ENCODE measurements around the gene RPL39. TPM values are rescaled to one million over a fixed set of nuclear protein-coding genes. Genes with fewer than 3 reads are reported as not detected.
"Not testable (repeated sequence)": the region's sequence is repeated elsewhere in the genome, so short reads cannot be mapped to it uniquely, and the experiment has no call there.

RPL39 gene
- polyA plus RNA-seq, 3 donors, result 1,908 to 2,198 (median 1,931) TPM

DNA sequence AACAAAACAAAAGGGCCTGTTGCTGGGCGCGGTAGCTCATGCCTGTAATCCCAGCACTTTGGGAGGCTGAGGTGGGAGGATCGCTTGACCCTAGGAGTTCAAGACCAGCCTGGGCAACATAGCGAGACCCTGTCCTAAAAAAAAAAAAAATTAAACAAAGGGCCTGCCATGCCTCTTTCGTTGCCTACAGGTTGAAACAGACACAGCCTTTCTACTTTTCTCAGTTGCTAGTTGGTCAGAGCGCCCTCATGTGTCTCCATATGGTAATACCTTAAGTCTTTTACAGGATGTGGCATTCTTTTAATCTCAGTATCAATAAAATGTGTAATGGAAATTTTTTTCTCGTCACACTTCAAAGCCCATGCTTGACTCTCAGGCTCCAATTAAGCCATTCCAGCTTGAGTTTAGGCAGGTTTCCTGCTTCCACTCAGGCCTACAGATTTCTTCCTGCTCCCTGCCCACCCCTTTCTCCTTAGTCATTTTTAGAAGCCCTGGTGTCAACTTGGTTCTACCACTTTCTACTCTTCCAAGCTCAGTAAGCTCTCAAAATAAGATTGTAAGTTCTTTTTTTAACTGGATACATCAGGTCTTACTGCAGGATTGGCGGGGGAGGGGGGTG is 37.7 kb downstream of the RPL39 start:
- Histone ChIP-seq H3K4me3 (replicated peaks in 1 of 3; ENCODE audit: low read depth in 2 of 3, low read length in 3 of 3) (no peak overlapping the region), H3K27ac (ENCODE audit: low read depth in 1 of 2, low read length in 2 of 2) (no peak overlapping the region), H3K27me3 (ENCODE audit: control insufficient read depth in 2 of 2, insufficient read depth in 2 of 2, low read length in 2 of 2) (no peaks in the 10 kb centered on the region), H3K4me1 (ENCODE audit: control insufficient read depth in 1 of 2, insufficient read depth in 2 of 2, low read length in 2 of 2) (peaks cover 37 to 41% of the 10 kb centered on the region in 2 donors), H3K9me3 (replicated peaks in 1 of 2; ENCODE audit: control insufficient read depth in 1 of 2, insufficient read depth in 1 of 2, low read length in 2 of 2) (no peaks in the 10 kb centered on the region), H4K20me1 (ENCODE audit: insufficient read depth, low read length) (no peaks in the 10 kb centered on the region), H2AFZ (ENCODE audit: insufficient read depth, low read depth, low read length, poor library complexity, severe bottlenecking) (no peak overlapping the region), H3K4me2 (replicated peaks; ENCODE audit: extremely low read depth, low read length, poor library complexity, severe bottlenecking) (no peak overlapping the region), H3K36me3 (replicated peaks in 1 of 2; ENCODE audit: control insufficient read depth in 1 of 2, insufficient read depth in 2 of 2, low read length in 2 of 2) (no peaks in the 10 kb centered on the region), H3K9ac (ENCODE audit: insufficient read depth, low read length, poor library complexity, severe bottlenecking) (no peak overlapping the region), H3K79me2 (ENCODE audit: insufficient read depth, low read length) (peaks cover 19% of the 10 kb centered on the region)
- peaks cover 42% of the 10 kb centered on the region for H3K4me1 Mint-ChIP-seq
- no peak overlapping the region for H3K4me3 Mint-ChIP-seq
- H3K9me3 Mint-ChIP-seq, result peaks cover 0 to 6% (median 0%) of the 10 kb centered on the region in 7 donors
- peaks cover 0 to 13% (median 0%) of the 10 kb centered on the region in 3 donors for H3K27me3 Mint-ChIP-seq (ENCODE audit: low read depth in 3 of 3)
- TF ChIP-seq, protein P1, sequence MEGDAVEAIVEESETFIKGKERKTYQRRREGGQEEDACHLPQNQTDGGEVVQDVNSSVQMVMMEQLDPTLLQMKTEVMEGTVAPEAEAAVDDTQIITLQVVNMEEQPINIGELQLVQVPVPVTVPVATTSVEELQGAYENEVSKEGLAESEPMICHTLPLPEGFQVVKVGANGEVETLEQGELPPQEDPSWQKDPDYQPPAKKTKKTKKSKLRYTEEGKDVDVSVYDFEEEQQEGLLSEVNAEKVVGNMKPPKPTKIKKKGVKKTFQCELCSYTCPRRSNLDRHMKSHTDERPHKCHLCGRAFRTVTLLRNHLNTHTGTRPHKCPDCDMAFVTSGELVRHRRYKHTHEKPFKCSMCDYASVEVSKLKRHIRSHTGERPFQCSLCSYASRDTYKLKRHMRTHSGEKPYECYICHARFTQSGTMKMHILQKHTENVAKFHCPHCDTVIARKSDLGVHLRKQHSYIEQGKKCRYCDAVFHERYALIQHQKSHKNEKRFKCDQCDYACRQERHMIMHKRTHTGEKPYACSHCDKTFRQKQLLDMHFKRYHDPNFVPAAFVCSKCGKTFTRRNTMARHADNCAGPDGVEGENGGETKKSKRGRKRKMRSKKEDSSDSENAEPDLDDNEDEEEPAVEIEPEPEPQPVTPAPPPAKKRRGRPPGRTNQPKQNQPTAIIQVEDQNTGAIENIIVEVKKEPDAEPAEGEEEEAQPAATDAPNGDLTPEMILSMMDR (IDR thresholded peaks at IDR 0.05), result peak; percentile 60
- intact Hi-C loops (cut with micrococcal nuclease), result loop anchor here in 1 of 2 donors (10.0 kb wide), 1 partner anchor 59 kb away; the partner anchor contains the start of gene SEPTIN6
- no CpG with 5 or more reads among the region's 8 CpGs for WGBS (ENCODE audit: insufficient coverage)
- DNase-seq, result peak in 2 of 3 donors; percentile 34 to 39
- peak overlapping the region in 5 of 7 donors; percentile 48 to 68 (median 50) for H3K27ac Mint-ChIP-seq
- H3K36me3 Mint-ChIP-seq, result no peaks in the 10 kb centered on the region

DNA sequence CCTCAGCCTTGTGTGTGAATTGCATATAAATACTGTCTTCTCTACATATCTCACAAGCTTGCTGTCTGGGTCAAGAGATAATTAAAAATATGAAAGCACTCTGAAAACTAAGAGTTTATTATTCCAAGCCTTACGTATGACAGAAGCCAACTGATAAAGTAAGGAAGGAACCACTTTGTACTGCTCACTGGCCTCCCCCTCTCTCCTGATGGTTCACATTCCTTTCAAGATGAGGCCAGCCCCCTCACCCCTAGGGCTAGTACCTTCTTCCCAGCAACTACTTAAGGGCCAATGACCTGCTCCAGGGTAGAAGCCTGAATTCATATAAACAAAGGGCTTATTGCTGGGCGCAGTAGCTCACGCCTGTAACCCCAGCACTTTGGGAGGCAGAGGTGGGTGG is 38.4 kb downstream of the RPL39 start:
- H3K4me3 Mint-ChIP-seq, result no peak overlapping the region
- H4K20me1 ChIP-seq (ENCODE audit: insufficient read depth, low read length), result no peaks in the 10 kb centered on the region
- no peak overlapping the region for H3K9ac ChIP-seq (ENCODE audit: insufficient read depth, low read length, poor library complexity, severe bottlenecking)
- H3K4me2 ChIP-seq (replicated peaks; ENCODE audit: extremely low read depth, low read length, poor library complexity, severe bottlenecking), result no peak overlapping the region
- no peaks in the 10 kb centered on the region for H3K27me3 ChIP-seq (ENCODE audit: control insufficient read depth in 2 of 2, insufficient read depth in 2 of 2, low read length in 2 of 2)
- no peak overlapping the region for H3K27ac Mint-ChIP-seq
- peaks cover 0 to 6% (median 0%) of the 10 kb centered on the region in 7 donors for H3K9me3 Mint-ChIP-seq
- peaks cover 37 to 41% of the 10 kb centered on the region in 2 donors for H3K4me1 ChIP-seq (ENCODE audit: control insufficient read depth in 1 of 2, insufficient read depth in 2 of 2, low read length in 2 of 2)
- peaks cover 11% of the 10 kb centered on the region for H3K79me2 ChIP-seq (ENCODE audit: insufficient read depth, low read length)
- no peaks in the 10 kb centered on the region for H3K9me3 ChIP-seq (replicated peaks in 1 of 2; ENCODE audit: control insufficient read depth in 1 of 2, insufficient read depth in 1 of 2, low read length in 2 of 2)
- no peak overlapping the region for H3K27ac ChIP-seq (ENCODE audit: low read depth in 1 of 2, low read length in 2 of 2)
- H3K36me3 Mint-ChIP-seq, result no peaks in the 10 kb centered on the region
- H3K4me1 Mint-ChIP-seq, result peaks cover 42% of the 10 kb centered on the region
- no peak overlapping the region for H3K4me3 ChIP-seq (replicated peaks in 1 of 3; ENCODE audit: low read depth in 2 of 3, low read length in 3 of 3)
- H3K36me3 ChIP-seq (replicated peaks in 1 of 2; ENCODE audit: control insufficient read depth in 1 of 2, insufficient read depth in 2 of 2, low read length in 2 of 2), result no peaks in the 10 kb centered on the region
- H2AFZ ChIP-seq (ENCODE audit: insufficient read depth, low read depth, low read length, poor library complexity, severe bottlenecking), result no peak overlapping the region
- H3K27me3 Mint-ChIP-seq (ENCODE audit: low read depth in 3 of 3), result peaks cover 0 to 13% (median 0%) of the 10 kb centered on the region in 3 donors
- TF ChIP-seq, protein P1 (IDR thresholded peaks at IDR 0.05), result no peak
- DNase-seq, result no peak
- intact Hi-C loops (cut with micrococcal nuclease), result loop anchor here in 1 of 2 donors (10.0 kb wide), 1 partner anchor 58 kb away; the partner anchor contains the start of gene SEPTIN6
- no CpG with 5 or more reads among the region's 3 CpGs for WGBS (ENCODE audit: insufficient coverage)

DNA sequence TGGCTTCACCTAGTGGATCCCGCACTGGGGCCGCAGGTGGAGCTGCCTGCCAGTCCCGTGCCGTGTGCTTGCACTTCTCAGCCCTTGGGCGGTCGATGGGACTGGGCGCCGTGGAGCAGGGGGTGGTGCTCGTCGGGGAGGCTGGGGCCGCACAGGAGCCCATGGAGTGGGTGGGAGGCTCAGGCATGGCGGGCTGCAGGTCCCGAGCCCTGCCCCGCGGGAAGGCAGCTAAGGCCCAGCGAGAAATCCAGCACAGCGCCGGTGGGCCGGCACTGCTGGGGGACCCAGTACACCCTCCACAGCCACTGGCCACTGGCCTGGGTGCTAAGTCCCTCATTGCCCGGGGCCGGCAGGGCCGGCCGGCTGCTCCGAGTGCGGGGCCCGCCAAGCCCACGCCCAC is 40.7 kb downstream of the RPL39 start:
- no CpG with 5 or more reads among the region's 27 CpGs for WGBS (ENCODE audit: insufficient coverage)
- not testable (repeated sequence) for H3K27ac Mint-ChIP-seq; H3K9ac ChIP-seq (ENCODE audit: insufficient read depth, low read length, poor library complexity, severe bottlenecking); H3K4me2 ChIP-seq (replicated peaks; ENCODE audit: extremely low read depth, low read length, poor library complexity, severe bottlenecking); H2AFZ ChIP-seq (ENCODE audit: insufficient read depth, low read depth, low read length, poor library complexity, severe bottlenecking); H3K9me3 Mint-ChIP-seq; H3K27me3 ChIP-seq (ENCODE audit: control insufficient read depth in 2 of 2, insufficient read depth in 2 of 2, low read length in 2 of 2); H3K27ac ChIP-seq (ENCODE audit: low read depth in 1 of 2, low read length in 2 of 2); H3K36me3 Mint-ChIP-seq; H3K79me2 ChIP-seq (ENCODE audit: insufficient read depth, low read length); DNase-seq; H3K36me3 ChIP-seq (replicated peaks in 1 of 2; ENCODE audit: control insufficient read depth in 1 of 2, insufficient read depth in 2 of 2, low read length in 2 of 2); H3K4me3 ChIP-seq (replicated peaks in 1 of 3; ENCODE audit: low read depth in 2 of 3, low read length in 3 of 3); H3K9me3 ChIP-seq (replicated peaks in 1 of 2; ENCODE audit: control insufficient read depth in 1 of 2, insufficient read depth in 1 of 2, low read length in 2 of 2); H4K20me1 ChIP-seq (ENCODE audit: insufficient read depth, low read length); H3K4me3 Mint-ChIP-seq
- H3K27me3 Mint-ChIP-seq (ENCODE audit: low read depth in 3 of 3), result peaks cover 0 to 12% (median 0%) of the 10 kb centered on the region in 3 donors
- H3K4me1 Mint-ChIP-seq, result peaks cover 25% of the 10 kb centered on the region
- intact Hi-C loops (cut with micrococcal nuclease), result loop anchor here in 1 of 2 donors (10.0 kb wide), 1 partner anchor 56 kb away; the partner anchor contains the start of gene SEPTIN6
- peaks cover 14 to 19% of the 10 kb centered on the region in 2 donors for H3K4me1 ChIP-seq (ENCODE audit: control insufficient read depth in 1 of 2, insufficient read depth in 2 of 2, low read length in 2 of 2)
